Gastrocnemius medialis (tissue), 4 donors: ENCODE measurements around the gene KRT1. TPM values are rescaled to one million over a fixed set of nuclear protein-coding genes. Genes with fewer than 3 reads are reported as not detected.

ENCODE experiments used
- ATAC-seq, 2 donors: fragments of 150-250 bp; one replicate each; pipeline ENCODE4 v1.9.1; 2016
- DNase-seq, 2 donors: peaks; one replicate each; pipeline ENCODE4 v3.0.0-alpha.2; 2019
- H3K27ac ChIP-seq, 4 donors: fragments of 200-600 bp; sonication (generic); 1 replicate in 1 of 4; 2 replicates in 3 of 4; pipeline ENCODE4 v1.5.1; 2016 to 2018; ENCODE audit warnings: mild to moderate bottlenecking in 2 of 4, moderate library complexity in 1 of 4
- H3K27me3 ChIP-seq, 3 donors: fragments of 200-600 bp; sonication (generic) in 2 of 3; 1 replicate in 1 of 3; 2 replicates in 2 of 3; pipeline versions ENCODE4 v1.5.1 to v1.6.0; 2016 to 2019; ENCODE audit warnings: mild to moderate bottlenecking in 1 of 3, moderate library complexity in 1 of 3
- H3K36me3 ChIP-seq, 2 donors: fragments of 200-600 bp; sonication (generic) in 1 of 2; one replicate each; pipeline ENCODE4 v1.5.1; 2017 to 2018
- H3K4me1 ChIP-seq, 2 donors: fragments of 200-600 bp; sonication (generic) in 1 of 2; one replicate each; pipeline ENCODE4 v1.5.1; 2016 to 2017; ENCODE audit warnings: mild to moderate bottlenecking in 2 of 2
- H3K4me3 ChIP-seq, 4 donors: fragments of 200-600 bp; sonication (generic) in 3 of 4; 1 replicate in 1 of 4; 2 replicates in 3 of 4; pipeline ENCODE4 v1.5.1; 2016 to 2019; ENCODE audit warnings: mild to moderate bottlenecking in 2 of 4
- H3K9me3 ChIP-seq, 3 donors: fragments of 200-600 bp; sonication (generic) in 2 of 3; 1 replicate in 1 of 3; 2 replicates in 2 of 3; pipeline ENCODE4 v1.5.1; 2016 to 2019
- CTCF ChIP-seq, 5 experiments: fragments of 450-650 bp in 3 of 5; fragments of 200-600 bp in 2 of 5; sonication (generic) in 2 of 5; IDR thresholded peaks in 4 of 5; conservative IDR thresholded peaks in 1 of 5; 1 replicate in 4 of 5; 2 replicates in 1 of 5; pipeline ENCODE4 v1.5.1; 2016 to 2019; ENCODE audit warnings: antibody characterized with exemption in 5 of 5, mild to moderate bottlenecking in 3 of 5, moderate library complexity in 3 of 5
- POLR2A ChIP-seq, 2 donors: fragments of 450-650 bp; IDR thresholded peaks; one replicate each; pipeline ENCODE4 v1.6.1; 2017; ENCODE audit warnings: antibody characterized with exemption in 2 of 2, mild to moderate bottlenecking in 2 of 2, moderate library complexity in 2 of 2
- in situ Hi-C, 4 donors: fragments of 200-750 bp; cut with MboI; loops; one replicate each; pipeline versions ENCODE4 v1.15.0 to v1.8.0; 2017; ENCODE audit warnings: low sequenced_read_pairs in 4 of 4
- intact Hi-C: fragments of 100-400 bp; cut with DNase I; formaldehyde crosslinking; loops from one replicate; pipeline ENCODE4 v1.15.1; 2023; ENCODE audit warnings: low total_unique reads
- total RNA-seq, 4 donors: library from RNA; depleted of rRNA; stranded (reverse); fragments of >200 nt; gene quantifications; one replicate each; pipeline versions ENCODE4 v1.1.0 to v1.2.3, GENCODE V29; 2016

The KRT1 gene
- total RNA-seq, 4 donors from 2014 or later: not detected

DNA sequence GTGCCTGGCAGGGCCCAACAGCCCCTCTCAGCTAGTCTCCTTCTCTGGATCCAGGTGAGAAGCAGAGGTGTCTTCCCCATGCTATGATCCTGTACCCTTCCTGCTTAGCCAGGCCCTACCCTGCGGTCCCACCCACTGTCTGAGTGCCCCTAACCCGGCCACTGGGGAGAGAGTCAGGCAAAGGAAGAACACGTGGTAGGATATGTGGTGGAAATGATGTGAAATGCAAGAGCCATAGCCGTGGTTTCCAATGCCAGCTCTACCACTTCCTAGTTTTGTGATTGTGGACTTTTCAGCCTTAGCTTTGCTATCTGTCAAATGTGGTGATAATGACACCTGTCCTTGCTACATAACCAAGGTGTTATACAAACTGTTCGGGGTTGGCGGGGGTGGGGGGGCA, 44.0 kb downstream of the KRT1 start:
- no peaks in the 10 kb centered on the region for H3K9me3 ChIP-seq
- TF ChIP-seq CTCF (IDR thresholded peaks at IDR 0.05 in 4 of 5, conservative IDR thresholded peaks at IDR 0.05 in 1 of 5) (no peak), POLR2A (IDR thresholded peaks at IDR 0.05) (no peak)
- intact Hi-C loops (no loop called here), in situ Hi-C loops (no loop called here)
- no peaks in the 10 kb centered on the region for H3K4me1 ChIP-seq
- DNase-seq (no peak), ATAC-seq (no peak)
- no peak overlapping the region for H3K4me3 ChIP-seq
- peaks cover 0 to 11% (median 0%) of the 10 kb centered on the region in 3 donors for H3K27me3 ChIP-seq
- H3K27ac ChIP-seq: no peak overlapping the region
- no peaks in the 10 kb centered on the region for H3K36me3 ChIP-seq

GRCh38 chr12:52634266-52635056, 45.7 kb downstream of the KRT1 start:
- Histone ChIP-seq H3K4me3 (no peak overlapping the region), H3K36me3 (no peaks in the 10 kb centered on the region), H3K27ac (no peak overlapping the region), H3K27me3 (peaks cover 0 to 9% (median 0%) of the 10 kb centered on the region in 3 donors), H3K9me3 (no peaks in the 10 kb centered on the region), H3K4me1 (no peaks in the 10 kb centered on the region)
- peak; percentile 56 to 90 for ATAC-seq
- intact Hi-C loops (no loop called here), in situ Hi-C loops (no loop called here)
- peak; percentile 44 to 62 for DNase-seq
- TF ChIP-seq CTCF (IDR thresholded peaks at IDR 0.05 in 4 of 5, conservative IDR thresholded peaks at IDR 0.05 in 1 of 5) (no peak), POLR2A (IDR thresholded peaks at IDR 0.05) (no peak)

DNA sequence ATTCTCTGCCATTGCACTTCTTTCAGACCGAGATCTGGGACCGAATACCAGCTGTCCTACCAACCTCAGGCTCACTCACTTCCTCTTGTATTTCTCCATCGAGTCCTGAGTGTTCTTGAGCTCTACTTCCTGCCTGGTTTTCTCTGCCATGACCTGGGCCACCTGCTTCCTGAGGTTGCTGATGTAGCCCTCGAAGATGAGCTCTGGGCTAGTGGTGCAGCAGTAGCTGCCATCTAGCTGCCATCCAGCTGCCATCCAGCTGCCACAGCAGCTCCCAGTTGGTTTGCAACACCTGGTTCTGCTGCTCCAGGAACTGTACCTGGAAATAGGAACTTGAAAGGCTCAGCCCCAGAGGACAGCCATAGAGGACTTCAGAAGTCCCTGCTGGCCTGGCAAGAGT, 46.8 kb downstream of the KRT1 start:
- no peaks in the 10 kb centered on the region for H3K9me3 ChIP-seq
- TF ChIP-seq CTCF (IDR thresholded peaks at IDR 0.05 in 4 of 5, conservative IDR thresholded peaks at IDR 0.05 in 1 of 5): no peak
- TF ChIP-seq POLR2A (IDR thresholded peaks at IDR 0.05): no peak
- no peaks in the 10 kb centered on the region for H3K36me3 ChIP-seq
- peaks cover 0 to 2% (median 0%) of the 10 kb centered on the region in 3 donors for H3K27me3 ChIP-seq
- no peak for ATAC-seq
- intact Hi-C loops: no loop called here
- no peaks in the 10 kb centered on the region for H3K4me1 ChIP-seq
- in situ Hi-C loops: no loop called here
- no peak overlapping the region for H3K4me3 ChIP-seq
- H3K27ac ChIP-seq: no peak overlapping the region
- no peak for DNase-seq

- H3K27me3 ChIP-seq: no peaks in the 10 kb centered on the region
- no peak overlapping the region for H3K27ac ChIP-seq
- no peaks in the 10 kb centered on the region for H3K9me3 ChIP-seq
- in situ Hi-C loops: no loop called here
- TF ChIP-seq POLR2A (IDR thresholded peaks at IDR 0.05) (no peak), CTCF (IDR thresholded peaks at IDR 0.05 in 4 of 5, conservative IDR thresholded peaks at IDR 0.05 in 1 of 5) (no peak)
- ATAC-seq (no peak), DNase-seq (no peak)
- H3K36me3 ChIP-seq: no peaks in the 10 kb centered on the region
- intact Hi-C loops: no loop called here
- no peak overlapping the region for H3K4me3 ChIP-seq
- H3K4me1 ChIP-seq: no peaks in the 10 kb centered on the region
Measured at GRCh38 chr12:52632656-52633055, 47.6 kb downstream of the KRT1 start.
